Cardiac muscle cell (in vitro differentiated cells and primary cell): ENCODE data around the gene DGKZ. TPM values are rescaled to one million over a fixed set of nuclear protein-coding genes. Genes with fewer than 3 reads are reported as not detected.
"Not testable (repeated sequence)": the region's sequence is repeated elsewhere in the genome, so short reads cannot be mapped to it uniquely, and the experiment has no call there.

Experiments
- DNase-seq, 2 donors: peaks; one replicate each; pipeline versions ENCODE4 v3.0.0 to v3.0.0-alpha.2; 2010 to 2017; ENCODE audit warnings: low read depth in 1 of 2, low spot score in 1 of 2
- H3K27ac ChIP-seq: fragments of 200-600 bp; sonication (generic); 2 replicates; pipeline ENCODE4 v1.5.1; 2016
- H3K27me3 ChIP-seq: fragments of 200-600 bp; sonication (generic); 2 replicates; pipeline ENCODE4 v1.6.0; 2016; ENCODE audit warnings: control low read depth
- H3K36me3 ChIP-seq: fragments of 200-600 bp; sonication (generic); 2 replicates; pipeline ENCODE4 v1.5.1; 2016; ENCODE audit warnings: control low read depth
- H3K4me1 ChIP-seq: fragments of 200-600 bp; sonication (generic); 2 replicates; pipeline ENCODE4 v1.8.1; 2017; ENCODE audit warnings: low read depth, mild to moderate bottlenecking, mixed run types
- H3K4me3 ChIP-seq: fragments of 200-600 bp; sonication (generic); 2 replicates; pipeline ENCODE4 v1.5.1; 2016; ENCODE audit warnings: mild to moderate bottlenecking
- H3K9me3 ChIP-seq: fragments of 200-600 bp; sonication (generic); 2 replicates; pipeline ENCODE4 v1.5.1; 2017; ENCODE audit warnings: low read depth, mild to moderate bottlenecking, control low read depth
- polyA plus RNA-seq: library from polyadenylated mRNA; unstranded; fragments of >200 nt; fragmentation: Nextera tagmentation; extraction: Ambion mirVana; gene quantifications from 2 replicates; pipeline ENCODE4 v1.2.1, GENCODE V29; 2016
- total RNA-seq: library from RNA; depleted of rRNA; stranded (reverse); fragments of >200 nt; gene quantifications from 2 replicates; pipeline ENCODE4 v1.2.3, GENCODE V29; 2016
- TF ChIP-seq, protein P1 (sequence below): IDR thresholded peaks from 2 replicates; pipeline ENCODE4 v1.5.1; 2012; ENCODE audit warnings: low read depth, mild to moderate bottlenecking, low read length

The DGKZ gene
- total and polyA plus RNA-seq, 2 experiments from 2014 or later: 48.3 to 81.8 TPM

DNA sequence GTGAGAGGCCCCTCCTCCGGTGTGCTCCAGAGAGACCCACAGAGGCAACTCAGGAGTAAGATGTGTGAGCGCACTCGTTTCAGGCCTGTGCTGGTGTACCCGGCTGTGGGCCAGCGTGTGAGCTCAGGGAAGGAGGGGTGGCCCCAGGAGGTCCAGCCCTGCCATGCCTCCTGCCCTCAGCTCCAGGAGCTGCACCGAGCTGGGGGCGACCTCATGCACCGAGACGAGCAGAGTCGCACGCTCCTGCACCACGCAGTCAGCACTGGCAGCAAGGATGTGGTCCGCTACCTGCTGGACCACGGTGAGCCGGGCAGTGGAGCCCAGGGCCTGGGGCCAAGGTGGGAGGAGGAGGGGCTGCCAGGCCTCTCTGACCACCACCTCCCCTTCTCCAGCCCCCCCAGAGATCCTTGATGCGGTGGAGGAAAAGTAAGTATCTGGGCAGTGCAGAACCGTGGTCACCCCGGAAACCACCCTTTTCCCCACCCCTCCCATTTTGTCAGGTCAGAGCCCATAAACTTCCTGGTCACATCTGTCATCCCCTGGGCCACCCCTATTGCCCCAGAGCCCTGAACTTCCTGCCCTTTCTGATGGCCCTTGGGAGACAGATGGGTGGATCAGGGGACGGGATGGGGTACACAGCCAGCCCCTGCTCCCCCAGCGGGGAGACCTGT lies 31.7 kb downstream of the DGKZ start:
- TF ChIP-seq, protein P1, sequence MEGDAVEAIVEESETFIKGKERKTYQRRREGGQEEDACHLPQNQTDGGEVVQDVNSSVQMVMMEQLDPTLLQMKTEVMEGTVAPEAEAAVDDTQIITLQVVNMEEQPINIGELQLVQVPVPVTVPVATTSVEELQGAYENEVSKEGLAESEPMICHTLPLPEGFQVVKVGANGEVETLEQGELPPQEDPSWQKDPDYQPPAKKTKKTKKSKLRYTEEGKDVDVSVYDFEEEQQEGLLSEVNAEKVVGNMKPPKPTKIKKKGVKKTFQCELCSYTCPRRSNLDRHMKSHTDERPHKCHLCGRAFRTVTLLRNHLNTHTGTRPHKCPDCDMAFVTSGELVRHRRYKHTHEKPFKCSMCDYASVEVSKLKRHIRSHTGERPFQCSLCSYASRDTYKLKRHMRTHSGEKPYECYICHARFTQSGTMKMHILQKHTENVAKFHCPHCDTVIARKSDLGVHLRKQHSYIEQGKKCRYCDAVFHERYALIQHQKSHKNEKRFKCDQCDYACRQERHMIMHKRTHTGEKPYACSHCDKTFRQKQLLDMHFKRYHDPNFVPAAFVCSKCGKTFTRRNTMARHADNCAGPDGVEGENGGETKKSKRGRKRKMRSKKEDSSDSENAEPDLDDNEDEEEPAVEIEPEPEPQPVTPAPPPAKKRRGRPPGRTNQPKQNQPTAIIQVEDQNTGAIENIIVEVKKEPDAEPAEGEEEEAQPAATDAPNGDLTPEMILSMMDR: no peak
- no peaks in the 10 kb centered on the region for H3K9me3 ChIP-seq
- H3K4me1 ChIP-seq: peaks cover 8% of the 10 kb centered on the region
- peak overlapping the region; percentile 98 for H3K27ac ChIP-seq
- H3K4me3 ChIP-seq: no peak overlapping the region
- DNase-seq: no peak
- peaks cover 7% of the 10 kb centered on the region for H3K36me3 ChIP-seq
- no peaks in the 10 kb centered on the region for H3K27me3 ChIP-seq

DNA sequence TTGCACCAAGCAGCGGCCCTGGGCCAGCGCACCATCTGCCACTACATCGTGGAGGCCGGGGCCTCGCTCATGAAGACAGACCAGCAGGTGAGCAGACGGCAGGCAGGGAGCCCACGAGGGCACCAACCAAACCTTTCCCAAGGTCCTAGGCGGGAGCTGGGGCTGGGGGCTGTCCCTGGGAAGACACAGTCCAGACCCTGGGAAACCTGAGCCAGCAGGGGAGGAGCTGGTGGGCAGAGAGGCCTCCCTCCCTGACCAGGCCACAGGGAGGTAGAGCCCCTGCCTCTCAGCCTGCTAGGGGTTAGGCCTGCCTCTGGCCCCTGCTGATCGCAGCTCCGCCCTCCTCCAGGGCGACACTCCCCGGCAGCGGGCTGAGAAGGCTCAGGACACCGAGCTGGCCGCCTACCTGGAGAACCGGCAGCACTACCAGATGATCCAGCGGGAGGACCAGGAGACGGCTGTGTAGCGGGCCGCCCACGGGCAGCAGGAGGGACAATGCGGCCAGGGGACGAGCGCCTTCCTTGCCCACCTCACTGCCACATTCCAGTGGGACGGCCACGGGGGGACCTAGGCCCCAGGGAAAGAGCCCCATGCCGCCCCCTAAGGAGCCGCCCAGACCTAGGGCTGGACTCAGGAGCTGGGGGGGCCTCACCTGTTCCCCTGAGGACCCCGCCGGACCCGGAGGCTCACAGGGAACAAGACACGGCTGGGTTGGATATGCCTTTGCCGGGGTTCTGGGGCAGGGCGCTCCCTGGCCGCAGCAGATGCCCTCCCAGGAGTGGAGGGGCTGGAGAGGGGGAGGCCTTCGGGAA lies 32.4 kb downstream of the DGKZ start:
- H3K27me3 ChIP-seq, H3K9me3 ChIP-seq, H3K36me3 ChIP-seq, H3K4me1 ChIP-seq: not testable (repeated sequence)
- peak; percentile 5 to 97 for DNase-seq
- Histone ChIP-seq H3K27ac (peak overlapping the region; percentile 98), H3K4me3 (peak overlapping the region; percentile 63)

DNA sequence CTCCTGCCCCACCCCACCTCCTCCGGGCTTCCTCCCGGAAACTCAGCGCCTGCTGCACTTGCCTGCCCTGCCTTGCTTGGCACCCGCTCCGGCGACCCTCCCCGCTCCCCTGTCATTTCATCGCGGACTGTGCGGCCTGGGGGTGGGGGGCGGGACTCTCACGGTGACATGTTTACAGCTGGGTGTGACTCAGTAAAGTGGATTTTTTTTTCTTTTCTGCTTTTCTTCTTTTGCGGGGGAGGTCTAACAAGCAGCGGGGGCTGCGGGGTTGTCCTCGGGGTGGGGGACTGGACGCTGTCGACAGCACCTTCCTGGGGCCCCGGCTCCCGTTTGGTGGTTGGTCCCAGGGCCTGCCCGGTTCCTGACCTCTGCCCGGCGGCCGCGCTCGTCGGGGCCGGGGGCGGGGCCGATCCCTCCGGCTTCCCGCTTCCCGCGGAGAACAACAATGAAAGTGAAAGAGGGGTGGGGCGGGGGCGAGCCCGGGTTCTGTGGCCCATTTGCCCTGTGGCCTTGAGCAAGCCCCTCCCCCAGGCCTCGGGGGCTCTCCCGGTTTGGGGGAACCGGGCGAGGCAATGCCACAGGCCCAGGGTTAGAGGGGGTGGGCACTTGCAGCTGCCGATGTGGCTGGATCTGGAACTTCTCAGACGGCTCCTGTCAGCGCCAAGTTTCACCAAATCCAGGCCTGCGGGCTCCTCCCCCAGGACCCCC lies 33.2 kb downstream of the DGKZ start:
- H3K36me3 ChIP-seq: peaks cover 7% of the 10 kb centered on the region
- TF ChIP-seq, protein P1: no peak
- peak overlapping the region; percentile 63 for H3K4me3 ChIP-seq
- no peaks in the 10 kb centered on the region for H3K9me3 ChIP-seq
- peaks cover 8% of the 10 kb centered on the region for H3K4me1 ChIP-seq
- H3K27me3 ChIP-seq: no peaks in the 10 kb centered on the region
- H3K27ac ChIP-seq: peak overlapping the region; percentile 98
- DNase-seq: peak; percentile 71 to 93

DNA sequence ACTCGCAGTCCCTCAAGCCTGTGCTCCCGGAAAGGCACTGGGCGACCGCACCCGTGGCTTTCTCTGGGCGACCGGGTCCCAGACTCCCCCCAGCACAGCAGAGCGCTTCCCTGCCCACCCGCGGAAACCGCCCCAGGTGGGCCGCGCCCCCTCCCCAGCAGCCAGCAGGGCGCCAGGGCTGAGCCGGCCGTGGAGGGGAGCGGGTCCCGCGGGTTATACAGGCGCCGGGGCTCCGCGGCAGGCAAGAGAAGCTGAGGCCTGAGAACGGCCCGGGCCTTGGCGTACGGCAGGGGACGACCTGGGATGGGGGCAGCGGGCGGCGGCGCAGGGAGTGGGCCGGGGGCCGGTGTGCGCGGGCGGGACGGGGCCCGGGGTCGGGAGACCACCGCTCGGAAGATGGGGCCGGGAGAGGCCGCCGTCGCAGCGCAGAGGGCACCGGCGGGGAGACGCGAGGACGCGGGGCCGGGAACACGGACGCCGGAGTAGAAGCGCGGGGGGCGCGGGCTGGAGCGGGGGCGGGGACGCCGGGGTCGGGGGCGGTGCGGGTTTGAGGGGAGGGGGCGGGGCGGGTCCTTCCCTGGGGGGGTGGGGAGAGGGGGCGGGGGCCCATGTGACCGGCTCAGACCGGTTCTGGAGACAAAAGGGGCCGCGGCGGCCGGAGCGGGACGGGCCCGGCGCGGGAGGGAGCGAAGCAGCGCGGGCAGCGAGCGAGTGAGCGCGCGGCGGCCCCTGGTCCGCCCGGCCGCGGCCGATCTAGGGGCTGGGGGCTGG lies 34.0 kb downstream of the DGKZ start, which contains the start of gene MDK:
Gene MDK, plus strand, starts transcription at position 622 of the 771 bp plus-strand sequence. CDS start 389 bp downstream, outside the sequence.
- Histone ChIP-seq H3K27ac (peak within 1 kb of the TSS; percentile 98), H3K4me3 (peak within 1 kb of the TSS; percentile 63), H3K4me1 (peaks cover 8% of the 10 kb centered on the region), H3K9me3 (no peaks in the 10 kb centered on the region), H3K27me3 (no peaks in the 10 kb centered on the region), H3K36me3 (peaks cover 7% of the 10 kb centered on the region)
- TF ChIP-seq, protein P1: no peak
- DNase-seq: peak; percentile 56 to 88

DNA sequence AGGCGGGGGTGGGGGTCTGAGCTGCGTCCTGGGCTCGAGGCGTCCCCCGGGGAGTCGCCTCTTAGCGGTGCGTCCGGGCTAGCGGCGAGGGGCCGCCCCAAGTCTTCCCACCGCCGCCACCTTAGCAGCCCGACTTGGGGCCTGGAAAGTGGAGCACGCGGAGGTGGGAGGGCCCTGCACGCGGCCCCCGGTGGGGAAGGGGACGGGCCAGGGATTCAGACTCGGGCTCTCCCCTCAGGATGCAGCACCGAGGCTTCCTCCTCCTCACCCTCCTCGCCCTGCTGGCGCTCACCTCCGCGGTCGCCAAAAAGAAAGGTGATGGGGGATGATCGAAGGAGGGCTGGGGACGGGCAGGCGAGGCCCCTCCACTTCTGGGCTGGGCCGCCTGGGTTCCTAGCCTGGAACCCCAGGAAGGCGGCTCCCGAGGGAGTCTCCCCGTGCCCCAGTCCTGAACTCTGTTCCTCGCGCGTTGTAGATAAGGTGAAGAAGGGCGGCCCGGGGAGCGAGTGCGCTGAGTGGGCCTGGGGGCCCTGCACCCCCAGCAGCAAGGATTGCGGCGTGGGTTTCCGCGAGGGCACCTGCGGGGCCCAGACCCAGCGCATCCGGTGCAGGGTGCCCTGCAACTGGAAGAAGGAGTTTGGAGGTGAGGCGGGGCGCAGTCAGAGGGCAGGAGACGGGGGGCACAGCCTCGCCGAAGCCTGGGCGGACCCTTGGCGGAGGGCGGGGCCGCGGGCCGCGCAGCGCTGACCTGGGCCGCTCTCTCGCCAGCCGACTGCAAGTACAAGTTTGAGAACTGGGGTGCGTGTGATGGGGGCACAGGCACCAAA lies 34.8 kb downstream of the DGKZ start:
- Histone ChIP-seq H3K36me3 (peaks cover 4% of the 10 kb centered on the region), H3K4me1 (peaks cover 8% of the 10 kb centered on the region), H3K27ac (peak overlapping the region; percentile 98), H3K27me3 (no peaks in the 10 kb centered on the region), H3K9me3 (no peaks in the 10 kb centered on the region), H3K4me3 (peak overlapping the region; percentile 63)
- TF ChIP-seq, protein P1: no peak
- peak; percentile 44 to 57 for DNase-seq
